NCI-H2196 (cell line): Measurements from ENCODE around the gene ATOH1.

ENCODE experiments used
- DNase-seq: peaks from one replicate; lab custom pipeline; 2025; ENCODE audit not compliant: unreplicated experiment; lab: John Stamatoyannopoulos, UW

ATOH1 gene, protein sequence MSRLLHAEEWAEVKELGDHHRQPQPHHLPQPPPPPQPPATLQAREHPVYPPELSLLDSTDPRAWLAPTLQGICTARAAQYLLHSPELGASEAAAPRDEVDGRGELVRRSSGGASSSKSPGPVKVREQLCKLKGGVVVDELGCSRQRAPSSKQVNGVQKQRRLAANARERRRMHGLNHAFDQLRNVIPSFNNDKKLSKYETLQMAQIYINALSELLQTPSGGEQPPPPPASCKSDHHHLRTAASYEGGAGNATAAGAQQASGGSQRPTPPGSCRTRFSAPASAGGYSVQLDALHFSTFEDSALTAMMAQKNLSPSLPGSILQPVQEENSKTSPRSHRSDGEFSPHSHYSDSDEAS

DNA sequence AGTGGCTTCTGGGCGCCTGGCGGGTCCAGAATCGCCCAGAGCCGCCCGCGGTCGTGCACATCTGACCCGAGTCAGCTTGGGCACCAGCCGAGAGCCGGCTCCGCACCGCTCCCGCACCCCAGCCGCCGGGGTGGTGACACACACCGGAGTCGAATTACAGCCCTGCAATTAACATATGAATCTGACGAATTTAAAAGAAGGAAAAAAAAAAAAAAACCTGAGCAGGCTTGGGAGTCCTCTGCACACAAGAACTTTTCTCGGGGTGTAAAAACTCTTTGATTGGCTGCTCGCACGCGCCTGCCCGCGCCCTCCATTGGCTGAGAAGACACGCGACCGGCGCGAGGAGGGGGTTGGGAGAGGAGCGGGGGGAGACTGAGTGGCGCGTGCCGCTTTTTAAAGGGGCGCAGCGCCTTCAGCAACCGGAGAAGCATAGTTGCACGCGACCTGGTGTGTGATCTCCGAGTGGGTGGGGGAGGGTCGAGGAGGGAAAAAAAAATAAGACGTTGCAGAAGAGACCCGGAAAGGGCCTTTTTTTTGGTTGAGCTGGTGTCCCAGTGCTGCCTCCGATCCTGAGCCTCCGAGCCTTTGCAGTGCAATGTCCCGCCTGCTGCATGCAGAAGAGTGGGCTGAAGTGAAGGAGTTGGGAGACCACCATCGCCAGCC is at the start of gene ATOH1:
Gene ATOH1 (plus strand): TSS at position 422 of the 663 bp plus-strand sequence. CDS start 174 bp downstream, at position 596.
- DNase-seq = no peak

DNA sequence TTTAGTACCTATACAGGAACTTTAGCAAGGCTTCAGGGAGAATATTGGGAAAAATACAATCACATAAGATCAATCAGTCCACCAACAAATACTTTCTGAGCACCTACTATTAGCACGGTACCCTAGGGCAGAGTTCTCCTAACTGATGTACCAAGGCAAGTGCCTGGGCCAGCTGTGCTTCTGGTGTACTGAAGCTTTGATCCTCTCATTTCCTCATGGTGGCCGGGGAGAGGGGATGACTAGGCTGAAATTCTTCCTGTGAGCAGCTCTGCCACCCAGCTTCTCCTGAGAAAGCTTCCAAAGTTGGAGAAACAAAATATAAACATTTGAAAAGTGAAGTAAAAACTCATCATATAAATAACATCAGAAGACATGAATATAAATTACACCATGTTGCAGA is 49.3 kb upstream of the ATOH1 start:
- DNase-seq = no peak

DNA sequence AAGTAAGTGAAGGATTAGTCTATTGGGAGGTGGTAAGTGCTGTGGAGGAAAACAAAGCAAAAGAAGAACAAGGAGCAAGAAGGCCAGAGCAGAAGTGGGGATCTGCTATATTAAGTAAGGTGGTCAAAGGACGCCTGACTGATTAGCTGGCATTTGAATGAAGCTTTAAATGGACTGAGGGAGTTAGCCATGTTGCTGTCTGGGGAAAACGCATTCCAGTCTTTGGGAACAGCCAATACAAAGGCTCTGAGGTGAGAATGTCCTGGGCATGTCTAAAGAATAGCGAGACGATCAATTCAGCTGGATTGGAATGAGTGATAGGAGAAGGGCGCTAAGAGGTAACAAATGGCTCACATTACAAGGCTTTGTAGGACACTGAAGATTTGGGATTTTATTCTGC is 48.5 kb upstream of the ATOH1 start:
- DNase-seq = no peak

DNA sequence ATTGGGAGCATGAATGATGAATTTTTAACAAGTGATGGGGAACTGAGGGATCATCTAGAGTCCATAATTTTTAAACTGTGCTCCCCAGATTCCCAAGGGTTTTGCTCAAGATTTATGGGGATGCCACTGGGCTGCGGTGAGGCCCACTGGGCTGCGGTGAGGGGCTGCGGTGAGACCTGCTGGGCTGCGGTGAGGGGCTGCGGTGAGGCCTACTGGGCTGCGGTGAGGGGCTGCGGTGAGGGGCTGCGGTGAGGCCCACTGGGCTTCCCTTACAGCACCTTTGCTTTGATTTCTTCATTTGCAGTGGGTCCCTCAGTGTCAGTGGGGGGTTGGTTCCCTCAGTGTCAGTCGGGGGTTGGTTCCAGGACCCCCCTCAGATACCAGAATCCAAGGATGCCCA is 47.4 kb upstream of the ATOH1 start:
- DNase-seq = no peak

DNA sequence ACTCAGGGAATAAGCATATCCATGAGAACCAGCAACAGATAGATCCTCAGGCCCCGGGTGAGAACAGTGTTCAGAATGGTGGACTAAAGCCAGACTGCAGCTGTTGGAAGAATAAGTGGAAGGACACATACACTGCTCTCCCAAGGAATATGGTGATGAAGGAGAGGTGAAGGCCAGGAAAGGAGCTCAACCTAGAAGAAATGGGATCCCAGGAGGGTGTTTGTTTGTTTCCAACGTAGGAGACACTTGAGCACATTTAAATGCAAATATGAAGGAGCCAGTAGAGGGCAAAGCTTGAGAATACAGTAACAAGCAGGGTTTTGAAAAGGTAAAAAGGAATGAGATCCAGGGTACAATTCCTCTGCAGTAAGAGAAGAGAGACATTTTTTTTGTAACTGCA is 42.4 kb upstream of the ATOH1 start:
- DNase-seq = no peak

DNA sequence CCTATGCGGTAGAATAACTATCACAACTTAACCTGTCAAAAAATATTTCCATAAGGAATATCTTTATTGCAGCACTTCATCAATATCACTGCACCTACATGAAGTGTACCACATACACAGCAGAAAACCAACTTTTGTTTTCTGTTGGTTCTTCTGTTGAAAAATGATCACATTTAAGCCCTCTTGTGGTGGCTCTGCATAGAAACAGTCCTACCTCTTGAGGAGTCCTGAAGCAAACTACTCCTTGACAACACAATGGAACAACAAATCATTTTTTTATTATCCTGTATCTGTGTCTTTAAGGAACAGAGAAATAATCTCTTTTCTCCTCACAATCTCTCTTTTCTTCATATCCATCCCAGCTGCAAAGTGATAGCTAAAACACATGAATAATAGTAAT is 39.8 kb upstream of the ATOH1 start:
- no peak for DNase-seq

DNA sequence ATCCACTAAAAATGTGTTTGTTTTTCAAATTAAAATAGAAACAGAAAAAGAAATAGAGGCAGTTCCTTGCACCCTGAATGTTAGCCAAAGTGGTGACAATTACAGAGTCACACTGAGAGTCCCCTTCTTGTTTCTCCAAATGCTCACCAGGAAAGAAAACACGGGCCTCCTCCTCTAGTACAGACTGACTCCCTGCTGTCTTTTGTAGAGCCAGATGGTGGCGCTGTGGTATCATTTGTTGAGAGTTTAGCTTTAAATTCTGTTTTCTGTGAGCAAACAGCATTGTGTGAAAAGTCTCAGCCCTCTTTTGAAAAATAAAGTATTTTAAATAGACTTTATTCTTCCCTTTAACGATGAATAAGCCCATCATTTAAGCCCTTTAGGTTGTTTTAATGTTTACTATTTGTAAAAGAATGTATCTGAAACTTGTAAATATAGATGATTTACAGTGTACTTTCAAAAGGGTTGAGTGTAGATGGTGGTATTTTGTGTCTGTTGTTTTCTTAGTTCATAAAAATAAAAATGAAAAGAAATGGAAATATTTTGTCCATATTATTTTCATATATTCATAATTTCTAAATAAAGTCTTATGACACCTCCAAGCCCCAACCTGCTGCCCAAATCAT is 36.9 kb upstream of the ATOH1 start:
- peak; percentile 6 for DNase-seq

DNA sequence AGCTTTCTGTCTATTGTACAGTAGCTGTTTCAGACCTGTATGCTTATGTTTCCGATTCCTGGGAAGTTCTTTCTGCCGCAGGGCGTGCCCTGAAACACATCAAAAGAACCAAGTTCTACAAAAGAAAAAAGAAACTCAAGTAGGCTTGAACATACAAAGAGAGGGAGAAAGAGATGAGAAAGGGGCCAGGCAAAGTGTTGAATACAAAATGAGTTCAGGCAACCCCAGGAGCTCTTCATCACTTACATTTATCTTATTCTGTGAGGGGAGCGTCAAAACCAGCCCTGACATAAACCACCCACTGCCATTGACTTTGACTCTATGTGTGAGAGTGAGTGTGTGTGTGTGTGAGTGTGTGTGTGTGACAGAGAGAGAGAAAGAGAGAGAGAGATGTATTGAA is 26.5 kb upstream of the ATOH1 start:
- DNase-seq = no peak

DNA sequence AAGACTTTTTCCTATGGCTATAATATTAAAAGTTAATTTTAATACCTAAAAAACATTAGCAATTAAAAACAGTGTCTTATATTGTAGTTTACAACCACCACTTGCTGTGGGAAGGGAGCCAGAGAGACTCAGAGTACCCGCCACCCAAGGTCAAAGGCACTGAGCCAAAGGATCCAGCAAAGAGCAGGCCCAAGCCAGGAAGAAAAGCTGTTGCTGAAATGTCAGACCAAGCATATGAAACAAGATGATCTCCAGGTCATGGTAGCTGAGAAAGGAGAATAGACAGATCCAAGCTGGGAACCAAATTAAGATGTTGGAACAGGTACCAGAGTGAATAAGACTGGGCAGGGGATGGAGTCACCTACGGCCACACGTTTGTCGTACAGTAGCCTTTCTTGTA is 18.8 kb upstream of the ATOH1 start:
- no peak for DNase-seq

DNA sequence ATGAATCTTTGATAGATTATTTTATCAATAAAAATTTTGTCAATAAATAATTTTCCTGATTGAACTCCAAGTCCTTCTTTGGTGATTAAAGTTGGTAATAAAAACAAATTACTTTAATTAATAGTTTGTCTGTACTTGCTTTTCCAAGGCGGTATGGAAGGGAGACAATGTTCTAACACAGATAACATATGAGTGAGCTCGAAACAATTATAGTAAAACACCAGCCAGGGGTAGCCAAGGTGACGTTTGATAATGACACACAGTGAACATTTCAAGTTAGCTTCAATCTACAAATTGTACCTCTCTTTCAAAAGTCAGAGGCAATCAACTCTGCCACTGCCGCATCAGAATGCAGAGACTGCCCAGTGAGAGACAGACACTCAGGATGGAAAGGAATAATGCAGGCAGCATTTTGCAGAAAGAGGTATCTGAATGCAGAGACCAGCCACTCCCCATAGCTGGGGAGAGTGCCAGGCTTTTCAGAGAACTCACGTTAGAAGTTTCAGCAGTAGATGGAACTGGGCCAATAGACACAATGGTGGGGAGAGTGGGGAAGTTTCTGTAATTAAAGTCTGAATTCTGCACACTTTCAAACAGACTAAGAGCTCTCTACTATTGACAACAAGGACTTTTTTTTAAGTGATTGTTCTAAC is 18.1 kb upstream of the ATOH1 start:
- DNase-seq = no peak

DNA sequence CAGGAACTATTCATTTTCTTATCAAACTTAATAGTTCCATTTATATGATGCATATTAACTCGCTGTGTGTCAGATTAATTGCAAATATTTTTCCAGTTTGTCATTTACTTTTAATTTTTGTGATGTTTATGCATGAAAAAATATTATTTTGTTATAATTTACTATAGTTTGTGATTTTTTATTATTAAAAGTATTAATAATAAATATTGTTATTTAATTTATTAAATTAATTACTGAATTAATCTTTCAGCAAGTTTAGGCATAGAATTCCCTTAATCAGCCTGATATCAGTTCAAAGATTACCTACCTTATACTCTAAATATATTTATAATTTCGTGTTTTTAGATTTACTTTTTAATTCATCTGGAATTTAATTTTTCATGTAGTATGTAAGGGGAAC is 15.5 kb upstream of the ATOH1 start:
- DNase-seq = no peak

DNA sequence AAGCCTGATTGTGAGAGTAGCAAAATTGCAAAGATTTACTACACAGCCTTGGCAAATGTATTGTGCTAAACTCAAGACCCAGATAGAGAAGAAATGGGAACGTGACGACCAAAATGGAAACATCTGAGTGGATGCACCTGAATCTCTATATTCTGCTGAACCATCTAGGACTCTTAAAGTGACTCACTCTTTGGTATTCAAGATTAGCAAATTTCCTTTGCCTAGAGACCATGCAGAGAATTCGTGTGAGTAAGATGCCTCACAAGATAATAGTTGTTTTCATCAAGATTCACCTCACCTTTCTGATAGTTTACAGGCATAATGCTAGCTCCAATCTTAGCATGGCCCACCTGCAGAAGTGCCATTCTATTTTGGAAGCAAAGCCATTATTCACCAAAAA is 14.4 kb upstream of the ATOH1 start:
- DNase-seq = no peak

DNA sequence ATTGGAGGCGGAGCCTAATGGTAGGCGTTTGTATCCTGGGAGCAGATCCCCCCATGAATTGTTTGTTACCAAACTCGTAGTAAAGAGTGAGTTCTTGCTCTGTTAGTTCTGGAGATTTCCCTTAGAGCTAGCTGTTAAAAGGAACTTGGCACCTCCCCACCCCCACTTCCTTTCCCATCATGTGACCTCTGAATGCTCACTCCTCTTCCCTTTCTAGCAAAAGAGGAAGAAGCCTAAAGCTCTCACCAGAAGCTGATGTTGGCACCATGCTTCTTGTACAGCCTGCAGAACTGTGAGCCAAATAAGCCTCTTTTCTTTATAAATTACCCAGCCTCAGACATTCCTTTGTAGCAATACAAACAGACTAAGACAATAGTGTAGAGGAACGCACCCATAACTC is 13.8 kb upstream of the ATOH1 start:
- DNase-seq = no peak

DNA sequence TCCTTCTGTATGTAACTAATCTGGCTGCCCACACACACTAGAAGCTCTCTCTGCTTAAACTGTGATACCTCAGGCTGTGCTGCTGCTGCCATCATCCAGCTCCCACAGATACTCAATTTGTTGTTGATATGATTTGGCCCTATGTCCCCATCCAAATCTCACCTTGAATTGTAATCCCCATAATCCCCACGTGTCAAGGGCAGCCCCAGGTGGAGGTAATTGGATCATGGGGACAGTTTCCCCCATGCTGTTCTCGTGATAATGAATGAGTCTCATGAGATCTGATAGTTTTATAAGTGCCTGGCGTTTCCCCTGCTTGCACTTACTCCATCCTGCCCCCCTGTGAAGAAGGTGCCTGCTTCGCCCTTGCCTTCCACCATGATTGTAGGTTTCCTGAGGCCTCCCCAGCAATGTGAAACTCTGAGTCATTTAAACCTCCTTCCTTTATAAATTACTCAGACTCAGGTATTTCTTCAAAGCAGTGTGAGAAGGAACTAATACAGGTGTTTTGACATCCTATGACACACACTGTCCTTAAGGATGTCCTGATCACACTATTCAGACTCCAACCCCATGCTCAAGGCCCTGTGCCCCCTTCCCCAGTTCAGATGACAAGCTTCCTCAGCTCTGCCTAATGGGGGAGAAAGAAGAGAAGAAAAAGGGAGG is 2.9 kb upstream of the ATOH1 start:
- DNase-seq = no peak

DNA sequence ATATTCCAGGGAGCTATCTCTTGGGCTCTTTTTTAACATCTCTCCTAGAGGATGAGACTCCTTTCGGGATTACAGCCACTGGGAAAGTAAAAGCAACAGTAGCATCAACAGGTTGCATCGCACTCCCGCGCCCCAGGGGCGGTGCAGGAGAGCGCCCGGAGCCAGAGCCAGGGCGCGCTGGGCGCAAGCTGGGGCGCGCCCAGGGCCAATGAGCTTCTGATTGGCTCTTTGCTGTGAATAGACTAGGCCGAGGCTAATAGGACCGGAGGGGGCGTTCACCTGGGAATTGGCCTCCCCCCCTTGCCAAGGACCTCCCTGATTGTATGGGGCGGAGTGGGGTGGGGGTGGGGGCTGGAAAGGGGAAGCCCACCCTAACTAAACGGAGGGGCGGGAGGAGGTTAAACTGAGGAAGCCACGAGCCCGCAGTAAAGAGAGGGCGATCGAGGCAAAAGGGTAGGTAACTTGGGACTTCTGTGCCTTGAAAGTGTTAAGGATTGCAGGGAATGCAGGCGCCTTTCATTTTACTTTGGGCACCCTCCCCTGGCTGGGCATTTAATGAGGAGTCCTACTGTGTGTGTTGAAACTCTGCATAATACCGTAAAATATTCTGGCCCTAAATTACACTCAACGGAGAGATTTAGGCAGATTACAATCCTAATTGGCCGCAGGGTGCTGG is 1.1 kb upstream of the ATOH1 start:
- DNase-seq = no peak

DNA sequence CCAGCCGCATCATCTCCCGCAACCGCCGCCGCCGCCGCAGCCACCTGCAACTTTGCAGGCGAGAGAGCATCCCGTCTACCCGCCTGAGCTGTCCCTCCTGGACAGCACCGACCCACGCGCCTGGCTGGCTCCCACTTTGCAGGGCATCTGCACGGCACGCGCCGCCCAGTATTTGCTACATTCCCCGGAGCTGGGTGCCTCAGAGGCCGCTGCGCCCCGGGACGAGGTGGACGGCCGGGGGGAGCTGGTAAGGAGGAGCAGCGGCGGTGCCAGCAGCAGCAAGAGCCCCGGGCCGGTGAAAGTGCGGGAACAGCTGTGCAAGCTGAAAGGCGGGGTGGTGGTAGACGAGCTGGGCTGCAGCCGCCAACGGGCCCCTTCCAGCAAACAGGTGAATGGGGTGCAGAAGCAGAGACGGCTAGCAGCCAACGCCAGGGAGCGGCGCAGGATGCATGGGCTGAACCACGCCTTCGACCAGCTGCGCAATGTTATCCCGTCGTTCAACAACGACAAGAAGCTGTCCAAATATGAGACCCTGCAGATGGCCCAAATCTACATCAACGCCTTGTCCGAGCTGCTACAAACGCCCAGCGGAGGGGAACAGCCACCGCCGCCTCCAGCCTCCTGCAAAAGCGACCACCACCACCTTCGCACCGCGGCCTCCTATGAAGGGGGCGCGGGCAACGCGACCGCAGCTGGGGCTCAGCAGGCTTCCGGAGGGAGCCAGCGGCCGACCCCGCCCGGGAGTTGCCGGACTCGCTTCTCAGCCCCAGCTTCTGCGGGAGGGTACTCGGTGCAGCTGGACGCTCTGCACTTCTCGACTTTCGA is 654 bp downstream of the ATOH1 start:
- no peak for DNase-seq

DNA sequence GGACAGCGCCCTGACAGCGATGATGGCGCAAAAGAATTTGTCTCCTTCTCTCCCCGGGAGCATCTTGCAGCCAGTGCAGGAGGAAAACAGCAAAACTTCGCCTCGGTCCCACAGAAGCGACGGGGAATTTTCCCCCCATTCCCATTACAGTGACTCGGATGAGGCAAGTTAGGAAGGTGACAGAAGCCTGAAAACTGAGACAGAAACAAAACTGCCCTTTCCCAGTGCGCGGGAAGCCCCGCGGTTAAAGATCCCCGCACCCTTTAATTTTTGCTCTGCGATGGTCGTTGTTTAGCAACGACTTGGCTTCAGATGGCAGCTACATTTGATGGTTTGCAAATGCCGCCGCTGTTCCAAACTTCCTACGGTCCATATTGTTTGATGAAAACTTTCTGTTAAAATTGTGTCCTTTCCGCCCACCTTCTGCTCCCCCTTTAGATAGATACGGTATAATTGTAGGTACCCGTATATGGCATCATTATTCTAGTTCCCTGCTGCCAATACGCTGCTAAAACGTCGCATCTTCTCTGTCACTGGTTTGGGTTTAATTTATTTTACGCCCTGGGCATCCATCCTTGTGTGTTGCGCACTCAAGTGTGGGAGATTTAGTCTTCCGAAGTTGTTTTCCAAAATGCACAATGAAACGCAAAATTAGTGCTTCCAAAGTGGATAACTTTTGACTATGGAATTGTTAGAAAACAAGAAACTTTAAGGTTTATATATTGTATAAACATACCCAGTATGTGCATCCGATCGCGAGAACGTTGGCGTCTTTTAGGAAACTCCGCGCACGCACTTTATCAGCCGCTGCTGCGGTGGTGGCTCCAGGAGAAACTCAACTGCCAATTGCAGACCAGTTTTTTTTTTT is 1.5 kb downstream of the ATOH1 start:
- DNase-seq = no peak

DNA sequence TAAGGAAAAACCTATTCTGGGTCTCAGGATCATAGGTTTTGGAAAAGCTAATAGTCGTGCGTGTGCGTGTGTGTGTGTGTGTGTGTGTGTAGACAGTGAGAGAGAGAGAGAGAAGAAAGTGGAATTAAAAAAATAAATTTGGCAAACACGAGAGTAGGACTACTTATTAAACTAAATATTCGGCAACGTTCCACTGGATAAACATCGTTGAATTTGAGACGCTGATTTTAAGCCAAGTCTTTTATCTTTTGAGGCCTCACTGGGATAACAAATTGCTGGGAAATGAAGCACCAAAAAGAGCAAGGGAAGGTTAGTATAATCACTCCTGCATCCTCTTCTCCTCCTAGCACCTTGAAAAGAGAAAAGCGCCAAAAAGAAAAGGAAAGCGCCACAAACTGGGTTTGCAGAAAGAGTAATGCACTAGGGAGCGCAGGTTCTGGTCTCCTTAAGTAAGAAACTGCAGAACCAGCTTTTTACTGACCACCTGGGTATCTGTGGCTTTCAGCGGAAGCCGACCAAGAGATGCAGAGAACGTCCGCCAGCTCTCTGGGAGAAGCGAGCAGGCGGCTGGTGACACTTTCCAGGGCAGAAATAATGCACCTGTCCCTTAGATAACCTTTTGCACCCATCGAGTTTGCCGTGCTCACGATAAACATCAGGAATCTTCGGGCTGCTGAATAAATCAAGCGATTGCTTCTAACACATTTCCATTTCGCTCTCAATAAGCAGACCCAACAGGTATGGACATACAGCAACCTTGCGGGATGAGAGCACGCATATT is 3.4 kb downstream of the ATOH1 start:
- no peak for DNase-seq
